GM12891 (cell line): Measurements from ENCODE around the gene AIMP1.

Experiments used
- PAX5 ChIP-seq: IDR thresholded peaks from 2 replicates; pipeline ENCODE4 v1.6.1; 2011; ENCODE audit warnings: low read length, moderate library complexity, mild to moderate bottlenecking; ENCODE audit not compliant: insufficient read depth, severe bottlenecking
- POLR2A ChIP-seq: IDR thresholded peaks from 2 replicates; pipeline ENCODE4 v1.6.1; 2011; ENCODE audit warnings: low read depth, low read length, control low read depth
- POLR2AphosphoS5 ChIP-seq: IDR thresholded peaks from 2 replicates; pipeline ENCODE4 v1.6.1; 2011; ENCODE audit warnings: low read depth, low read length, control low read depth
- POU2F2 ChIP-seq: IDR thresholded peaks from 2 replicates; pipeline ENCODE4 v1.6.1; 2011; ENCODE audit warnings: low read depth, mild to moderate bottlenecking, control low read depth, low read length, moderate library complexity
- SPI1 ChIP-seq: IDR thresholded peaks from 2 replicates; pipeline ENCODE4 v1.6.1; 2011; ENCODE audit warnings: low read depth, low read length, control low read depth
- TAF1 ChIP-seq: IDR thresholded peaks from 2 replicates; pipeline ENCODE4 v1.6.1; 2011; ENCODE audit warnings: low read depth, low read length, control low read depth

- TF ChIP-seq POLR2AphosphoS5 (no peak), POU2F2 (no peak), POLR2A (no peak), TAF1 (no peak), SPI1 (no peak), PAX5 (no peak)
Observed at GRCh38 chr4:106269711-106270110, 46.6 kb upstream of the AIMP1 start.
